GM12865 (cell line): ENCODE measurements around the gene GIMD1.

Experiments
- DNase-seq: peaks from one replicate; pipeline ENCODE4 v3.0.0; 2010; ENCODE audit warnings: low read depth
- H3K4me3 ChIP-seq: 2 replicates; pipeline ENCODE4 v1.5.1; 2011; ENCODE audit warnings: mild to moderate bottlenecking, low read depth, low read length, control low read depth
- TF ChIP-seq, protein P1 (sequence below): IDR thresholded peaks from 2 replicates; pipeline ENCODE4 v1.5.1; 2011; ENCODE audit warnings: low read length, control low read depth, low read depth, inconsistent platforms; ENCODE audit not compliant: insufficient read depth; ENCODE audit errors: missing control alignments

GIMD1 gene

DNA sequence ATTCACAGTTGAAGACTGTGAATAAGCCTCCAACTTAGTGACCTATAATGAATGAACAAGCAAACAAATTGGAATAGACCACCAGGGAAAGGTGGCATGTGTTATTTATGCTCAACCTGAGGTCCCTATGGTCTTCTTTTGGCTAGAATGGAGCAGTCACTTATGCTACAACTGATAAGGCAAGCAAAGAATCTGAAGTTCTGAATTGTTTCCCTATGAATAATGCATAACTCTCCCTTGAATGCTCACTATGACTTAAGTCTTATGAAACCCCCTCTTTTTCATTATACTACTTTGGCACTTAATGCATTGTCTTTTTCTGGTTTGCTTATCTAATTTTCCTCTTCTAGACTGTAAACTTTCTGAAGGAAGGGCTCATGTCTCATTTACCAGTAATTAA, 2.6 kb downstream of the GIMD1 start:
- H3K4me3 ChIP-seq: no peak overlapping the region
- TF ChIP-seq, protein P1, sequence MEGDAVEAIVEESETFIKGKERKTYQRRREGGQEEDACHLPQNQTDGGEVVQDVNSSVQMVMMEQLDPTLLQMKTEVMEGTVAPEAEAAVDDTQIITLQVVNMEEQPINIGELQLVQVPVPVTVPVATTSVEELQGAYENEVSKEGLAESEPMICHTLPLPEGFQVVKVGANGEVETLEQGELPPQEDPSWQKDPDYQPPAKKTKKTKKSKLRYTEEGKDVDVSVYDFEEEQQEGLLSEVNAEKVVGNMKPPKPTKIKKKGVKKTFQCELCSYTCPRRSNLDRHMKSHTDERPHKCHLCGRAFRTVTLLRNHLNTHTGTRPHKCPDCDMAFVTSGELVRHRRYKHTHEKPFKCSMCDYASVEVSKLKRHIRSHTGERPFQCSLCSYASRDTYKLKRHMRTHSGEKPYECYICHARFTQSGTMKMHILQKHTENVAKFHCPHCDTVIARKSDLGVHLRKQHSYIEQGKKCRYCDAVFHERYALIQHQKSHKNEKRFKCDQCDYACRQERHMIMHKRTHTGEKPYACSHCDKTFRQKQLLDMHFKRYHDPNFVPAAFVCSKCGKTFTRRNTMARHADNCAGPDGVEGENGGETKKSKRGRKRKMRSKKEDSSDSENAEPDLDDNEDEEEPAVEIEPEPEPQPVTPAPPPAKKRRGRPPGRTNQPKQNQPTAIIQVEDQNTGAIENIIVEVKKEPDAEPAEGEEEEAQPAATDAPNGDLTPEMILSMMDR: no peak
- no peak for DNase-seq

DNA sequence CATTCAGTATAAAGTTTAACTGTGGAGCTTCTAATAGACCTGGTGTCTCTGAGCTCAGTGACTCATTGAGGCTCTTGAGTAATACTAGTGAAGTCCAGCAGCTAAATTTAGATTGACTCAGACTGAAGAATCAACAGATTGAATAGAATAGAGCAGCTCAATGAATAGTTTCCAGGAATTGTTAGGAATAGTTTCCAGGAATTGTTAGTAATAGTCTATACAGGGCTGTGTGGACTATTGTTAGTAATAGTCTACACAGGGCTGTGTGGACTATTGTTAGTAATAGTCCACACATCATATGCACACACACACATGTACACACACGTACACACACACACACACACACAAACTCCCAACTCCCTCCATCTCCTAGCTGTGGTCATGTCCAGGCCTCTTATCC, 3.0 kb downstream of the GIMD1 start:
- no peak for DNase-seq
- no peak overlapping the region for H3K4me3 ChIP-seq
- TF ChIP-seq, protein P1: no peak

DNA sequence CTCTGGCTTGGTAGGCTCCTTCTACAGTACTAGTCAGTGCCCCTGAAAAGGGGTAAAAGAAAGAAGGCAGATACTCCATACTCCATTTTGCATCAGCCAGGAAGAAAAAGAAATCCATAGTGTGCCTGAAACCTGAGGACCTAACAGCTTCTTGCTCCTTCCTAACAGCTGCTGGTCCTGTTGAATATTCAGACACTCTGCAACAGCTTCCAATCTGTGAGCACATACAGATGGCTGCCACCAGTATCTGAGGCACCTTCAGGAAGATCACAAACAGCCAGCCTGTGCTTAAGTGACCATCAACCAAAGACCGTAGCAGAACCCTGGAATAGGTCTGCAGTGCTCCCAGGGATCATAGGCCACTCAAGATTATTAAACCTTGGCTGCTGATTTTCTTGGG, 4.3 kb downstream of the GIMD1 start:
- no peak for DNase-seq
- no peak overlapping the region for H3K4me3 ChIP-seq
- TF ChIP-seq, protein P1: no peak

DNA sequence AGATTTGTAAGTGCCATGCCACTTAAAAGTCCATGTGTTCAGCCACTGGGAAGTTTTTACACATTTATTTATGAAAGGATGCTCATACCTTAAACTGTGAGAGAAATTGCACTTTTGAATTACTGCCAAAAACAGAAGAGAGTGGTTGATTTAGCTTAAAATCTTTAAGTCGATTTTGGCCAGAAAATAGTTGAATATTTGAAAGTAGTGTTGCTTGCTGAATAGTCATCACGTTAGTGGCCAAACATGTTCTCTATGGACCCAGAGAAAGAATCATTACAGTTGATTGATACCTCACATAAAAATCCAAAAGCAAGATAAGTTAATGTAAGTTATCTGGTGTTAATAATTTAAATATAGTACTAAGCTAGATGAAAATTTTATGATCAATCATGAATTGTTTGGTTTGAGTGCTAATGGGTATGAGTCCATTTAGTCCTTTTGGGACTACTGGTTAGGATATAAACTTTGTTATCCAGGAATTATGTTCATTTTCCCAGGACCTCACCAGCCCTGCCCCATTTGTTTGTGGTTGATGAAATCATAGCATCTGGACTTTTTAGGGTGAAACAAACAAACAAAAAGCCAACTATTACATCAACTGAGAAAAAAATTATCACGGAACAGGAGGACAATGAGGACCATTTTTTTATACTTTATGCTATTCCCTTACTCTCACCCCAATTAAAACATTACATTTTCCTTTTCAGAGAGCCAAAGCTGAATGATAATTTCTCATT, 6.3 kb downstream of the GIMD1 start:
- H3K4me3 ChIP-seq: no peak overlapping the region
- DNase-seq: no peak
- TF ChIP-seq, protein P1: no peak

DNA sequence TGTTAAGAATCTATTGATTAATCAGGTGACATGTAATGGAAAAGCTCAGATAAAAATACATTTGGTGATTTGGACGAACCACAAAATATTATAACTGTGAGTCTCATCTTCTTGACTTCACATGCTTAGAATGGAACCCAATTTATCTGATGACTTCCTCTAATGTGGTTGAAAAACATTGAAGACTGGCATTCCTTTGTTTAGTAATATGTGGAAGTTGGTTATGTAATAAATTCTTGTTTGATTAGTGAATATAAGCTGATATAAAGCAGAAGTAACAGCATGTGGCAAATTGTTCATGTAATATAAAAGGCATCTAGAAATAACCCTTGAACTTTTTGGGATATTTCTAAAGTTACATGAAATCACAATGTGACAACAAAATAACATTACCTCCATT, 9.7 kb downstream of the GIMD1 start:
- no peak for DNase-seq
- H3K4me3 ChIP-seq: no peak overlapping the region
- TF ChIP-seq, protein P1: no peak

DNA sequence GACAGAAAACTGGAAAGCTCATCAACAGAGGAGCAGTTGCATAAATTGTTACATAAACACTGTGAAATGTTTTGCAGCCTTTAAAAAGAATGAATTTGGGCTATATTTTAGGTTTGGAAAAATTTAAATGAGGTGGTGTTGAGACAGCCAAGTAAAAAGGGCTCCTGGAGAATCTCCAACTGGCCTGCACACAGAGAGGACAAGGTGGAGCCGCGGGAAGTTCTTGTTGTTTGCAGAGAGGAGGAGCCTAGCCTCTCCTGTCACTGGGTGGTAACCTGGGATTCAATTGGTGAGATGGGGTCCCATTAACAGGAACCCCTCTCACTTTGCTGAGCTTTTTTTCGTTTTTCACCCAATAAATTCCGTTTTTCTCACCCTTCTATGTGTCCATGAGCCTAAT, 13.4 kb downstream of the GIMD1 start:
- H3K4me3 ChIP-seq: no peak overlapping the region
- TF ChIP-seq, protein P1: no peak
- DNase-seq: no peak

DNA sequence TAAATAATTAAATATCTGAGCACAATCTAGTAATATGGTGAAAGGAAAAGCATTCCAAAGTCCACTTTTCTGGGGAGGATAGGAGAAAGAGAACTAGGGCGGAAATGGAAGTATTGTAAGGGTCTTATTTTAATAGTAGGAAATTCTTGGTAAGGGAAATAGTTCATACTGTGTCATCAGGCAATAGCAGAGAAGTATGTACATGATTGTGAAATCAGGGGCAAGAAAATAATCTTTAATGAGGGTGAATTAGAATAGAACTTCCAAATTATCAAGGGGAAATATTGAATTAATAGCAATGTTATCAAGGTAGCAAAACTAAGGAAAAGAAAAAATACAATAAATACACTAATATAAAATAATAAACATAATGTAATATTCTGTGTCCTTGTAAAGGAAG, 14.8 kb downstream of the GIMD1 start:
- no peak for DNase-seq
- no peak overlapping the region for H3K4me3 ChIP-seq
- TF ChIP-seq, protein P1: no peak
